NB4 (cell line): ENCODE measurements around the gene CDK14.

Source experiments
- CTCF ChIP-seq: IDR thresholded peaks from one replicate; pipeline ENCODE4 v1.5.1; 2012; ENCODE audit warnings: low read depth, low read length
- POLR2A ChIP-seq: IDR thresholded peaks from 2 replicates; pipeline ENCODE4 v1.6.1; 2011; ENCODE audit warnings: mild to moderate bottlenecking; ENCODE audit not compliant: insufficient read length; ENCODE audit errors: extremely low read depth

GRCh38 chr7:91020636-91021385 lies 424.7 kb downstream of the CDK14 start:
- TF ChIP-seq CTCF (no peak), POLR2A (no peak)
